ENCODE data around the gene RBM8A. TPM values are rescaled to one million over a fixed set of nuclear protein-coding genes. Genes with fewer than 3 reads are reported as not detected.

The RBM8A gene
- total and polyA plus RNA-seq, 2 donors (not counting 1 experiment from before 2014, with no cell fraction given), result 137 to 169 TPM

DNA sequence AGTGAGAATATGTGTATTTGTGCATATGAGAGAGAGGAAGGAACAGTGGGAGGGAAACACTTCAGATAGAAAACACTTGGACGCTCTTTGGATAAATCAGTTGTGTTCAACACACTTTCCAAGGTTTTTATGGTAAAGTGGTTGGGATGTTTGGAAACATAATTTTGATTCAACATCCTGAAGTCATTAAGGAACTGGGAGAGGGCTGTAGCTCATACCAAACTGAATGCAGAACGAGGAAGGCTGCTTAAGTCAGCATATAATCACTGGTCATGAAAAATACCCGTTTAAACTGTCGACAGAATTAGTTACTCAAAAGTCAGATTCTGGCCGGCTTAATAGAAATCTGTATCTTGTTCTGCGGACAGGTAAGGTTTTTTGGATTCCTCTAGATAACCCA is 15.6 kb upstream of the RBM8A start:
- WGBS (ENCODE audit: insufficient coverage), result 96% methylated on average over 6 of the region's 6 CpGs
- no peak overlapping the region for H3K9ac ChIP-seq (ENCODE audit: low read length)
- no peak overlapping the region for H3K4me3 ChIP-seq (ENCODE audit: control extremely low read depth in 1 of 5, extremely low read depth in 1 of 5, insufficient read depth in 1 of 5, low read depth in 2 of 5, low read length in 4 of 5)
- Mint-ChIP-seq H3K9me3 (ENCODE audit: insufficient read depth) (no peaks in the 10 kb centered on the region), H3K4me3 (no peak overlapping the region), H3K27me3 (no peaks in the 10 kb centered on the region), H3K4me1 (no peaks in the 10 kb centered on the region), H3K27ac (no peak overlapping the region)
- H4K20me1 ChIP-seq (ENCODE audit: control insufficient read depth, insufficient read depth, low read length, poor library complexity, severe bottlenecking), result no peaks in the 10 kb centered on the region
- intact Hi-C loops (cut with micrococcal nuclease), result no loop called here
- H3K27ac ChIP-seq (ENCODE audit: low read length in 2 of 2), result no peak overlapping the region
- POLR2A ChIA-PET, result no interaction called here
- no peaks in the 10 kb centered on the region for H3K79me2 ChIP-seq (ENCODE audit: control insufficient read depth, insufficient read depth, low read length)
- DNase-seq (no peak), ATAC-seq (ENCODE audit: low read depth) (no peak)
- CTCF ChIA-PET, result interaction anchor here (1.2 to 1.4 kb wide), 3 partner anchors 11 to 15 kb away, joined by 3 to 4 read pairs (median 3); partner anchors contain the start of gene LIX1L
- H2AFZ ChIP-seq (ENCODE audit: insufficient read depth, low read depth, low read length, poor library complexity, severe bottlenecking), result no peak overlapping the region
- H3K4me2 ChIP-seq (replicated peaks; ENCODE audit: low read depth, low read length, poor library complexity, severe bottlenecking), result no peak overlapping the region
- no peaks in the 10 kb centered on the region for H3K4me1 ChIP-seq (ENCODE audit: control insufficient read depth in 2 of 2, insufficient read depth in 2 of 2, low read length in 2 of 2)
- H3K27me3 ChIP-seq (replicated peaks in 1 of 4; ENCODE audit: control extremely low read depth in 1 of 4, control insufficient read depth in 3 of 4, insufficient read depth in 4 of 4, low read length in 3 of 4), result no peaks in the 10 kb centered on the region
- no peaks in the 10 kb centered on the region for H3K9me3 ChIP-seq (ENCODE audit: control extremely low read depth in 1 of 3, control insufficient read depth in 2 of 3, insufficient read depth in 1 of 3, low read length in 2 of 3)
- TF ChIP-seq CTCF (IDR thresholded peaks at IDR 0.05) (no peak), EZH2 (IDR thresholded peaks at IDR 0.05; ENCODE audit: borderline replicate concordance, insufficient read depth, low read depth, low read length, poor library complexity, severe bottlenecking) (no peak)
- H3K36me3 ChIP-seq (replicated peaks in 1 of 2; ENCODE audit: control extremely low read depth in 1 of 2, control insufficient read depth in 1 of 2, extremely low read depth in 1 of 2, insufficient read depth in 2 of 2, low read length in 1 of 2), result peaks cover 3 to 26% of the 10 kb centered on the region in 2 experiments

- Histone ChIP-seq H3K4me2 (replicated peaks; ENCODE audit: low read depth, low read length, poor library complexity, severe bottlenecking) (no peak overlapping the region), H4K20me1 (ENCODE audit: control insufficient read depth, insufficient read depth, low read length, poor library complexity, severe bottlenecking) (no peaks in the 10 kb centered on the region), H3K4me1 (ENCODE audit: control insufficient read depth in 2 of 2, insufficient read depth in 2 of 2, low read length in 2 of 2) (no peaks in the 10 kb centered on the region), H3K27ac (ENCODE audit: low read length in 2 of 2) (no peak overlapping the region), H3K79me2 (ENCODE audit: control insufficient read depth, insufficient read depth, low read length) (no peaks in the 10 kb centered on the region), H3K36me3 (replicated peaks in 1 of 2; ENCODE audit: control extremely low read depth in 1 of 2, control insufficient read depth in 1 of 2, extremely low read depth in 1 of 2, insufficient read depth in 2 of 2, low read length in 1 of 2) (peaks cover 3 to 25% of the 10 kb centered on the region in 2 experiments), H3K27me3 (replicated peaks in 1 of 4; ENCODE audit: control extremely low read depth in 1 of 4, control insufficient read depth in 3 of 4, insufficient read depth in 4 of 4, low read length in 3 of 4) (no peaks in the 10 kb centered on the region), H2AFZ (ENCODE audit: insufficient read depth, low read depth, low read length, poor library complexity, severe bottlenecking) (no peak overlapping the region), H3K9me3 (ENCODE audit: control extremely low read depth in 1 of 3, control insufficient read depth in 2 of 3, insufficient read depth in 1 of 3, low read length in 2 of 3) (no peaks in the 10 kb centered on the region), H3K9ac (ENCODE audit: low read length) (no peak overlapping the region), H3K4me3 (ENCODE audit: control extremely low read depth in 1 of 5, extremely low read depth in 1 of 5, insufficient read depth in 1 of 5, low read depth in 2 of 5, low read length in 4 of 5) (no peak overlapping the region)
- Mint-ChIP-seq H3K4me3 (no peak overlapping the region), H3K9me3 (ENCODE audit: insufficient read depth) (no peaks in the 10 kb centered on the region), H3K27ac (no peak overlapping the region), H3K27me3 (no peaks in the 10 kb centered on the region), H3K4me1 (no peaks in the 10 kb centered on the region)
- DNase-seq (no peak), ATAC-seq (ENCODE audit: low read depth) (no peak)
- no peak for TF ChIP-seq CTCF (IDR thresholded peaks at IDR 0.05)
- no peak for TF ChIP-seq EZH2 (IDR thresholded peaks at IDR 0.05; ENCODE audit: borderline replicate concordance, insufficient read depth, low read depth, low read length, poor library complexity, severe bottlenecking)
- 92% methylated on average over 4 of the region's 4 CpGs for WGBS (ENCODE audit: insufficient coverage)
- CTCF ChIA-PET, result interaction anchor here (1.3 to 1.4 kb wide), 2 partner anchors 15 kb away, joined by 3 to 4 read pairs; partner anchors contain the start of gene LIX1L
- intact Hi-C loops (cut with micrococcal nuclease), result no loop called here
- POLR2A ChIA-PET, result no interaction called here
Measured at GRCh38 chr1:145942405-145942804, 15.1 kb upstream of the RBM8A start.
